Measurements from ENCODE around the gene DNAAF8.

The DNAAF8 gene

GRCh38 chr16:4687946-4688673 is 46.2 kb upstream of the DNAAF8 start:
- no peak for TF ChIP-seq CTCF (IDR thresholded peaks at IDR 0.05; ENCODE audit: control insufficient read depth, insufficient read depth, low read depth, low read length, missing control alignments)
- H3K4me3 ChIP-seq (ENCODE audit: control insufficient read depth, low read depth, low read length), result no peak overlapping the region
- DNase-seq (ENCODE audit: low read depth), result no peak

GRCh38 chr16:4688674-4689045 is 45.7 kb upstream of the DNAAF8 start:
- no peak overlapping the region for H3K4me3 ChIP-seq (ENCODE audit: control insufficient read depth, low read depth, low read length)
- DNase-seq (ENCODE audit: low read depth), result no peak
- TF ChIP-seq CTCF (IDR thresholded peaks at IDR 0.05; ENCODE audit: control insufficient read depth, insufficient read depth, low read depth, low read length, missing control alignments), result no peak

GRCh38 chr16:4689091-4689671 is 45.2 kb upstream of the DNAAF8 start:
- DNase-seq (ENCODE audit: low read depth), result no peak
- TF ChIP-seq CTCF (IDR thresholded peaks at IDR 0.05; ENCODE audit: control insufficient read depth, insufficient read depth, low read depth, low read length, missing control alignments), result no peak
- no peak overlapping the region for H3K4me3 ChIP-seq (ENCODE audit: control insufficient read depth, low read depth, low read length)

- no peak for TF ChIP-seq CTCF (IDR thresholded peaks at IDR 0.05; ENCODE audit: control insufficient read depth, insufficient read depth, low read depth, low read length, missing control alignments)
- H3K4me3 ChIP-seq (ENCODE audit: control insufficient read depth, low read depth, low read length), result no peak overlapping the region
- DNase-seq (ENCODE audit: low read depth), result no peak
Observed at GRCh38 chr16:4689864-4690704, 44.3 kb upstream of the DNAAF8 start.

- no peak for TF ChIP-seq CTCF (IDR thresholded peaks at IDR 0.05; ENCODE audit: control insufficient read depth, insufficient read depth, low read depth, low read length, missing control alignments)
- no peak for DNase-seq (ENCODE audit: low read depth)
- no peak overlapping the region for H3K4me3 ChIP-seq (ENCODE audit: control insufficient read depth, low read depth, low read length)
Observed at GRCh38 chr16:4690946-4691665, 43.2 kb upstream of the DNAAF8 start.

GRCh38 chr16:4691666-4692412 is 42.5 kb upstream of the DNAAF8 start:
- H3K4me3 ChIP-seq (ENCODE audit: control insufficient read depth, low read depth, low read length), result no peak overlapping the region
- no peak for TF ChIP-seq CTCF (IDR thresholded peaks at IDR 0.05; ENCODE audit: control insufficient read depth, insufficient read depth, low read depth, low read length, missing control alignments)
- DNase-seq (ENCODE audit: low read depth), result no peak
